Testis (tissue), 5 donors: ENCODE results near the gene TBCA. TPM values are rescaled to one million over a fixed set of nuclear protein-coding genes. Genes with fewer than 3 reads are reported as not detected.
A peak's percentile ranks its signal among the peaks of the same experiment; 100 is the strongest.

Source experiments
- DNase-seq: peaks from one replicate; pipeline ENCODE4 v3.0.0-alpha.2; 2019
- H3K27ac ChIP-seq, 2 donors: fragments of 200-600 bp; sonication (generic); one replicate each; pipeline ENCODE4 v1.5.1; 2019
- H3K27me3 ChIP-seq: fragments of 200-600 bp; sonication (generic); one replicate; pipeline ENCODE4 v1.5.1; 2019
- H3K36me3 ChIP-seq: fragments of 200-600 bp; sonication (generic); one replicate; pipeline ENCODE4 v1.5.1; 2017; ENCODE audit warnings: low read depth; ENCODE audit errors: missing control alignments
- H3K4me1 ChIP-seq: fragments of 200-600 bp; sonication (generic); one replicate; pipeline ENCODE4 v1.5.1; 2019
- H3K4me3 ChIP-seq, 2 donors: fragments of 200-600 bp; sonication (generic); one replicate each; pipeline ENCODE4 v1.5.1; 2017 to 2019
- H3K9me3 ChIP-seq: fragments of 200-600 bp; sonication (generic); one replicate; pipeline ENCODE4 v1.5.1; 2017
- POLR2A ChIP-seq: fragments of 450-650 bp; IDR thresholded peaks from one replicate; pipeline ENCODE4 v1.6.1; 2017; ENCODE audit warnings: antibody characterized with exemption, mild to moderate bottlenecking, moderate library complexity
- WGBS, 2 donors: methylation state at CpG; one replicate each; pipeline ENCODE4 v1.1.5; 2018; 5-methylcytosine and 5-hydroxymethylcytosine counted together
- intact Hi-C: fragments of 100-400 bp; cut with DNase I; formaldehyde crosslinking; loops from one replicate; pipeline ENCODE4 v1.15.1; 2023; ENCODE audit warnings: low total_unique reads
- long read RNA-seq, 2 donors: transcript quantifications; one replicate each; lab custom pipeline, GENCODE V29; 2026
- polyA plus RNA-seq: library from polyadenylated mRNA; stranded (reverse); fragments of 350-450 nt; fragmentation: Illumina TruSeq; extraction: RNeasy Lipid Tissue Mini Kit (QIAGEN cat#74804); gene quantifications from one replicate; pipeline ENCODE4 v1.2.3, GENCODE V29; 2014; ENCODE audit warnings: low read depth, low replicate concordance; ENCODE audit not compliant: insufficient read depth
- total RNA-seq, 2 donors: library from RNA; depleted of rRNA; stranded (reverse); fragments of >200 nt; gene quantifications; one replicate each; pipeline ENCODE4 v1.2.3, GENCODE V29; 2016
- TF ChIP-seq, protein P1 (sequence below), 3 experiments: fragments of 450-650 bp in 2 of 3; fragments of 200-600 bp in 1 of 3; sonication (generic) in 1 of 3; IDR thresholded peaks; one replicate each; pipeline ENCODE4 v1.5.1; 2016 to 2019; ENCODE audit warnings: antibody characterized with exemption in 3 of 3, mild to moderate bottlenecking in 2 of 3, moderate library complexity in 1 of 3

TBCA gene, protein sequence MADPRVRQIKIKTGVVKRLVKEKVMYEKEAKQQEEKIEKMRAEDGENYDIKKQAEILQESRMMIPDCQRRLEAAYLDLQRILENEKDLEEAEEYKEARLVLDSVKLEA
- total RNA-seq = 100 to 1,000 TPM; 116 to 123 TPM
- polyA plus RNA-seq = 187 TPM
- long read RNA-seq, donor 1, transcript TBCA-201 (3 exons, 2,301 nt) = minor isoform, 14 of 226 reads
- long read RNA-seq, donor 1, transcript TBCA-202 (4 exons, 683 nt) = major isoform, 208 of 226 reads
- long read RNA-seq, donor 1, partial matches to known transcripts = 0 of 226 reads
- long read RNA-seq, donor 1, other reads (novel, unspliced or antisense) = 0 of 226 reads
- long read RNA-seq, donor 2, transcript TBCA-205 (3 exons, 717 nt) = minor isoform, 9 of 173 reads
- long read RNA-seq, donor 2, transcript TBCA-202 (4 exons, 683 nt) = major isoform, 143 of 173 reads
- long read RNA-seq, donor 2, transcript TBCA-201 (3 exons, 2,301 nt) = minor isoform, 14 of 173 reads
- long read RNA-seq, donor 2, partial matches to known transcripts = 0 of 173 reads
- long read RNA-seq, donor 2, other reads (novel, unspliced or antisense) = 6 of 173 reads

DNA sequence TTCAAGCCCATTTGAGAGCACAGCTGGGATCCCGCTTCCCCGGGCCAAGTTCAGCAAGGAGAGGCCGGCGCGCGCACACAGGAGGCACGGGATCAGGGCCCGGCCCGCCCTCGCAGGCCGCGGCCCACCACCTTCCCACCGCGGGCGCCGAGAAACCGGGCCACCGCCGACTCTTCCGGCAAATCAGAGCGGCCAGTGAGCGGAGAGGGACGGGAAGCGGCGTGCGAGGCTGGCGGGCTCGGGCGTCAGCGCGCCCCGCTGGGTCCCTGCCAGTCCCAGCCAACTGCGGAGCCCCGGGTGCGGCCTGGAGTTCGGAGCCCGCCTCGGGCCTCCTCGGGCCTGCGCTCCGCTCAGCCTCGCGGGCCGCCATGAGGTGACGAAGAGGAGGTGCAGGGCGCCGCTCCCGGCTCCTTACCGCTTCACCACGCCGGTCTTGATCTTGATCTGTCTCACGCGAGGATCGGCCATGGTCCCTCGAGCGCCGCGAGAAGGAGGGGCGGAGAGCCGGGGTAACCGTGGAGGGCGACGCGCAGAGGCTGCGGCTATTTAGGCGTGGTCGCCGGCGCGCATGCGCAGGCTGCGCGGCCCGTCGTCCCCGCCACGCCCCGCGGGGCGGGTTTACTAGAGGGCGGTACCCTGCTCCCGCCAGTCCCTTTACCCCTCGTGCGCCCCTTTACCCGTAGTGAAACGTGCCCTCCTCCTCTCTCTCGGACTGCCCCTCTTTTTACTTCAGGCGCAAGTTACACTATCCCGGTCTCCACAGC lies at the start of gene TBCA:
TBCA (minus strand) TSS at position 550 of the 764 bp plus-strand sequence; CDS start at position 468, 82 bp downstream.
- Histone ChIP-seq H3K9me3 (no peaks in the 10 kb centered on the region), H3K27ac (peak within 1 kb of the TSS; percentile 94 to 96), H3K4me1 (peaks cover 18% of the 10 kb centered on the region), H3K27me3 (no peaks in the 10 kb centered on the region), H3K36me3 (no peaks in the 10 kb centered on the region), H3K4me3 (peak within 1 kb of the TSS; percentile 84 to 86)
- intact Hi-C loops = no loop called here
- 1% methylated on average over 31 to 42 of the region's 89 CpGs for WGBS, 2 donors
- TF ChIP-seq POLR2A = peak; percentile 50
- TF ChIP-seq, protein P1, sequence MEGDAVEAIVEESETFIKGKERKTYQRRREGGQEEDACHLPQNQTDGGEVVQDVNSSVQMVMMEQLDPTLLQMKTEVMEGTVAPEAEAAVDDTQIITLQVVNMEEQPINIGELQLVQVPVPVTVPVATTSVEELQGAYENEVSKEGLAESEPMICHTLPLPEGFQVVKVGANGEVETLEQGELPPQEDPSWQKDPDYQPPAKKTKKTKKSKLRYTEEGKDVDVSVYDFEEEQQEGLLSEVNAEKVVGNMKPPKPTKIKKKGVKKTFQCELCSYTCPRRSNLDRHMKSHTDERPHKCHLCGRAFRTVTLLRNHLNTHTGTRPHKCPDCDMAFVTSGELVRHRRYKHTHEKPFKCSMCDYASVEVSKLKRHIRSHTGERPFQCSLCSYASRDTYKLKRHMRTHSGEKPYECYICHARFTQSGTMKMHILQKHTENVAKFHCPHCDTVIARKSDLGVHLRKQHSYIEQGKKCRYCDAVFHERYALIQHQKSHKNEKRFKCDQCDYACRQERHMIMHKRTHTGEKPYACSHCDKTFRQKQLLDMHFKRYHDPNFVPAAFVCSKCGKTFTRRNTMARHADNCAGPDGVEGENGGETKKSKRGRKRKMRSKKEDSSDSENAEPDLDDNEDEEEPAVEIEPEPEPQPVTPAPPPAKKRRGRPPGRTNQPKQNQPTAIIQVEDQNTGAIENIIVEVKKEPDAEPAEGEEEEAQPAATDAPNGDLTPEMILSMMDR (IDR thresholded peaks at IDR 0.05) = peak in 1 of 3 experiments; percentile 6
- peak; percentile 88 for DNase-seq

DNA sequence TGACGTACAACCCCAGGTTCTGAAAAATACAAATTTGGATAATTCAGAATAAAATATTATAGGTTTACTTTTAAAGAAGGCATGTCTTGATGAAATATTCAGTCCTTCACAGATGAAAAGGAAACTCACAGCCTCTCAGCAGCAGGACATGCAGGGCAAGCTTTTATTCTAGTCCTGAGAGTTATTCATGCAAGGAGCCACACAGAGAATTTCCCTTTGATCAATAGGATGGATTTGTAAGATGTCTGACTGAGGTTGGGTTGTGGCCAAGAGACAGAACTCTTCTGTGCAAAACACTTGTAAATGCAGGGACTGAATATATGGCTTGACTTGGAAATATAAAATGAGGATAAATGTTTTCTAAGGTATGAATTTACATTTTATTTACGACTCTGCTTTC lies 48.8 kb upstream of the TBCA start:
- Histone ChIP-seq H3K4me1 (no peaks in the 10 kb centered on the region), H3K36me3 (no peaks in the 10 kb centered on the region), H3K27me3 (no peaks in the 10 kb centered on the region), H3K27ac (no peak overlapping the region), H3K4me3 (no peak overlapping the region), H3K9me3 (no peaks in the 10 kb centered on the region)
- TF ChIP-seq POLR2A = no peak
- TF ChIP-seq, protein P1 (IDR thresholded peaks at IDR 0.05) = no peak
- DNase-seq = no peak
- WGBS, 2 donors = 88 to 90% methylated on average over 2 of the region's 2 CpGs
- intact Hi-C loops = no loop called here

DNA sequence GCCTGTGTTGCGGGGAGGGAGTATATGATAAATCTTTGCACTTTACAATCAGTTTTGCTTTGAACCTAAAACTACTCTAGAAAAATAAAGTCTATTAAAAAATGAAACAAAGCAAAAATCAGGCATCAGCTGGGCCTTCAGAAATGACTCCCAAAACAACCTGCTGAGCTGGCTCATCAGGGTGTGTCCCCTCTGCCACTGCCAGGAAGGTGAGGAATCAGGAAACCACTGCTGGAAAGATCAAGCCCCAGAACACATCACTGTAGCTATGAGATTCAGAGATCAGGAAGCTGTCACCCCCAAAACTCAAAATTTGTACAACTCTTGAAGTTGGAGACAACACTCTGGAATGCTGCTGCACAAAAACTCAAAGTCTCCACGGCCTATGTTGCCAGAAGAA lies 40.5 kb upstream of the TBCA start:
- TF ChIP-seq POLR2A = no peak
- TF ChIP-seq, protein P1 (IDR thresholded peaks at IDR 0.05) = no peak
- WGBS, 2 donors = 39 to 80% methylated on average over 1 to 2 of the region's 2 CpGs
- Histone ChIP-seq H3K36me3 (no peaks in the 10 kb centered on the region), H3K9me3 (no peaks in the 10 kb centered on the region), H3K27me3 (no peaks in the 10 kb centered on the region), H3K4me3 (no peak overlapping the region), H3K4me1 (no peaks in the 10 kb centered on the region), H3K27ac (no peak overlapping the region)
- no peak for DNase-seq
- intact Hi-C loops = no loop called here

DNA sequence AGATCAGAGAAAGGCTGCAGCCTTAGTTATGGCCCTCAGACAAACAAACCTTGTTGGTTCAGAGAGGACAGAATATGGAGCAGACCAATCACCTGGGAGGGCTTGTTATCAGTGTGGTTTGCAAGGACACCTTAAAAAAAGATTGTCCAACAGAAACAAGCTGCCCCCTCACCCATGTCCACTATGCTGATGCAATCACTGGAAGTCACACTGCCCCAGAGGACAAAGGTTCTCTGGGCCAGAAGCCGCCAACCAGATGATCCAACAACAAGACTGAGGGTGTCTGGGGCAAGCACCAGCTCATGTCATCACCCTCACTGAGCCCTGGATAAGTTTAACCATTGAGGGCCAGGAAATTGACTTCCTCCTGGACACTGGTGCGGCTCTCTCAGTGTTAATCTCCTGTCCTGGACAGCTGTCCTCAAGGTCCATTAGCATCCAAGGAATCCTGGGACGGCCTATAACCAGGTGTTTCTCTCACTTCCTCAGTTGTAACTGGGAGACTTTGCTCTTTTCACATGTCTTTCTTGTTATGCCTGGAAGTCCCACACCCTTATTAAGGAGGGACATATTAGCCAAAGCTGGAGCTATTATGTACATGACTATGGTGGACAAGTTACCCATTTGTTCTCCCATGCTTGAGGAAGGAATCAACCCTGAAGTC lies 36.9 kb upstream of the TBCA start:
- Histone ChIP-seq H3K9me3 (no peaks in the 10 kb centered on the region), H3K4me3 (no peak overlapping the region), H3K4me1 (no peaks in the 10 kb centered on the region), H3K27ac (no peak overlapping the region), H3K27me3 (no peaks in the 10 kb centered on the region), H3K36me3 (no peaks in the 10 kb centered on the region)
- no peak for DNase-seq
- no peak for TF ChIP-seq POLR2A
- TF ChIP-seq, protein P1 (IDR thresholded peaks at IDR 0.05) = no peak
- 94 to 95% methylated on average over 3 of the region's 3 CpGs for WGBS, 2 donors
- intact Hi-C loops = no loop called here
